Activated CD4-positive, alpha-beta T cell treated with anti-CD3 and anti-CD28 coated beads, Interleukin-2, Interleukin-6, amounts not matched to agents 100 ng/mL and 50 ng/mL, durations not matched to agents 16 hours and 8 hours (primary cell): ENCODE results near the gene ARPIN.
"Not testable (repeated sequence)": the region's sequence is repeated elsewhere in the genome, so short reads cannot be mapped to it uniquely, and the experiment has no call there.

Source experiments
- DNase-seq: peaks from one replicate; pipeline ENCODE4 v3.0.0-alpha.2; 2020

ARPIN gene

DNA sequence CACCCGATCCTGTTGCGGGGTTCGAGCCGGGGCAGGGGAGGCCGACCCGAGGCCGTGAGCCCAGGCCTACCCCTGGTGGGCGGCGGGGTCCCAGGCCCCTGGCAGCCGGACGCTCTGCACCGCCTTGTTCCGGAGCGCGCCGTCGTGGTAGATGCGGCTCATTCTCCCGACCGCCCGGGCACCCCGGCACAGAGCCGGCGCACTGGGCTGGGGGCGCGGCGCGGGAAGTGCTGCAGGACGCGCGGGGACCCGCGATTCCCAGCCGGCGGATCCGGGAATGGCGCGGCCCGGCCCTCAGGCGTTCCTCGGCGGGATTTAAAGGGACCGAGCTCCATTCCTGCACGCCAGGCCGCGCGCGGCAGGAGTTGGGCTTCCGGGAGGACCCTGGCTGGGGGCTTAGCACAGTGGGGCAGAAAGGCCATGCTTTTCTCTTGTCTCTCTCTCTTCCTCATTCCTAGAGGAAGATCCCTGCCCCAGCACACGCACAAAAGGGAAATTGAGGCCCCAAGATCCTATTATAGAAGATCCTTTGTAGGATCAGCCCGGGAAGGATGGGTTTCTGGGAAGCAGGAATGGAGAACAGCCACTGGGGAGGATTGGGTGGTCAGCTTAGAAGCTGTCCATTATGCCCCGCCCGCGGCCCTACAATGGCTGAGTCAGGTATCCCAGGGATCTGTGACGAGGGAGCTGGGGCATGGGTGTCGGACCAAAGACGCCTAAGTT, at the start of gene ARPIN:
Gene ARPIN (minus strand): TSS at position 279 of the 723 bp plus-strand sequence. CDS start 117 bp downstream, at position 162.
- DNase-seq = no peak

DNA sequence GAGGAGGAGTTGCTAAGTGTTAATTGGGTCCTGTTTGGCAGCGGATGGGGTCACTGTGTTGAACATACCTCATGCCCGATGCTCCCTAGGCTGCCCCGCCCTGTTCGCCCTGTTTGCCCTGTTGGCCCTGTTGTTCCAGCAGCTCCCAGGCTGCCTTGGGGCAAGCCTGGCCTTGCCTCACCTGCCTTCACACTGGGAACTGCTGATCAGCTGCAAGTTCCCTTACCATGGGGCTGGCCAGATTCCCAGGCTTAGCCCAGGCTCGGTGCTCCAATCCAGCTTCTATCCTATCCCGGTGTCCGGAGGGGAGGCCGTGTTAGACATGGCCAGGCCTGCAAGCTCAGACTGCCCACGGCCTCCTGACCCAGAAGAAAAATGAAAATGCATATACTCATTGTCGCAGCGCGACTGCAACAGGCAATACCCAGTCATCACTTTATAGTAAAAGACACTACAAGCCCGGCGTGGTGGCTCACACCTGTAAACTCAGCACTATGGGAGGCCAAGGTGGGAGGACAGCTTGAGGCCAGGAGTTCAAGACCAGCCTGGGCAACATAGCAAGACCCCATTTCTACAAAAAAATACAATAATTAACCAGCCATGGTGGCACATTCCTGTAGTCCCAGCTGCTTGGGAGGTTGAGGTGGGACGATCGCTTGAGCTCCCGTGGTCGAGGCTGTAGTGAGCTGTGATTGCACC, 45.5 kb upstream of the ARPIN start:
- no peak for DNase-seq

DNA sequence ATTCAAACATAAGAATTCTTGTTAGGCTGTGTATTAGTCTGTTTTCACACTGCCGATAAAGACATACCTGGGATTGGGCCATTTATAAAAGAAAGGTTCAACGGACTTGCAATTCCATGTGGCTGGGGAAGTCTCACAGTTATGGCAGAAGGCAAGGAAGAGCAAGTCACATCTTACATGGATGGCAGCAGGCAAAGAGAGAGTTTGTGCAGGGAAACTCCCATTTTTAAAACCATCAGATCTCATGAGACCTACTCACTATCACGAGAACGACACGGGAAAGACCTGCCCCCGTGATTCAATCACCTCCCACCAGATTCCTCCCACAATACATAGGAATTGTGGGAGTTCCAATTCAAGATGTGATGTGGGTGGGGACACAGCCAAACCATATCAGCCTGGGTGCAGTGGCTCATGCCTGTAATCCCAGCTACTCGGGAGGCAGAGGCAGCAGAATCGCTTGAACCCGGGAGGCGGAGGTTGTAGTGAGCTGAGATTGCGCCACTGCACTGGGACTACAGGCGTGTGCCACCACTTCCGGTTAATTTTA, 42.8 kb upstream of the ARPIN start:
- DNase-seq = not testable (repeated sequence)

DNA sequence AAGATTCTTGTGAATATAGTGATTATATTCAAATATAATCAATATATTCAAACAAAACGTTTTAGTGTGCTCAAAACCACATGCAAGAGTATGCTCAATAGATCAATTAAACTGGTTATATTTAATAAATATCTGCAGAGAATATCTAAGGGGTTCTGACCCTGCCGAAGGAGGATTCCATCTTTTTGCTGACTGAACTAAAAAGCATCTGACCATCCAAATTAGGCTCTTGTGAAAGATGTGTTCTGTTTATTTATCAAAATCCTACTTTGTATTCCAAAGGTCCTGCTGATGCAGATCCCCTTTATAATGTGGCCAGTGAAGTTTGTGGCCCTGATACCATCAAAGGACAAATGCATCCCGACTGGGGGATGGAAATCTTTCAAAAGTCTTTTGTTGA, 41.8 kb upstream of the ARPIN start:
- no peak for DNase-seq

DNA sequence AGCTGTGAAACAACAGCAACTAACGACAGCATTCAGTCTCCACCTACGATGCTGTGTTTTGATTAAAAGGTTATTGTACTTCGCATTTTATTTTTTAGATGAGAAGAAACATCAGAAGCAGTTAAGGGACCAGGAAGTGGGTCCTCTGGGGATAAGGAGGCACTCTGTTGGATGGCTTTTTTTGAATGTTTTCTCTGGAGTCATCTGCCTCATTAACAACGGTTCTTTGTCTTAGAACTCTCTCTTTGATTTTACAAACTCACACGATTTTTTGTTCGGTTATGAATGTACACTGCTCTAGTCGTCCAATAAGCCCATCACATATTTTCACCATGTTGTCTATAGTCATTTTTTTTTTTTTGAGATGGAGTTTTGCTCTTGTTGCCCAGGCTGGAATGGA, 36.0 kb upstream of the ARPIN start:
- no peak for DNase-seq

DNA sequence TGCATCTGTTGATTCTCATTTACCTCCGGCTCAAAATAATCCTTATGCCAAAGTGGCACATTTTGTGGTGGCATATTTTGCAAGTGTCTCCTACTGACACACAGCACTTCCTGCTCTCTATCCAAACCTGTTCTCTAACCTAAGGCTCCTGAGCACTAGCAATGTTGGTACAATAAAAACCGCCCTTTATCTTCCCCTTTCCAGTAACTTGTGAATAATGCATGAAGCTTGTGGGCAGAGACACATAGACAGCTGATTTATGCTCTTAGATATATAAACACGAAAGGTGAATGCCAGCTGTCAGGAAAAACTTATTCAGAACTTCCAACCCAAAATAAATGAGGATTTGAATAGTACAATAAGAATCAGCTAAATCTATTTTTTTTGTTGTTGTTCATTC, 34.6 kb upstream of the ARPIN start:
- DNase-seq = no peak

DNA sequence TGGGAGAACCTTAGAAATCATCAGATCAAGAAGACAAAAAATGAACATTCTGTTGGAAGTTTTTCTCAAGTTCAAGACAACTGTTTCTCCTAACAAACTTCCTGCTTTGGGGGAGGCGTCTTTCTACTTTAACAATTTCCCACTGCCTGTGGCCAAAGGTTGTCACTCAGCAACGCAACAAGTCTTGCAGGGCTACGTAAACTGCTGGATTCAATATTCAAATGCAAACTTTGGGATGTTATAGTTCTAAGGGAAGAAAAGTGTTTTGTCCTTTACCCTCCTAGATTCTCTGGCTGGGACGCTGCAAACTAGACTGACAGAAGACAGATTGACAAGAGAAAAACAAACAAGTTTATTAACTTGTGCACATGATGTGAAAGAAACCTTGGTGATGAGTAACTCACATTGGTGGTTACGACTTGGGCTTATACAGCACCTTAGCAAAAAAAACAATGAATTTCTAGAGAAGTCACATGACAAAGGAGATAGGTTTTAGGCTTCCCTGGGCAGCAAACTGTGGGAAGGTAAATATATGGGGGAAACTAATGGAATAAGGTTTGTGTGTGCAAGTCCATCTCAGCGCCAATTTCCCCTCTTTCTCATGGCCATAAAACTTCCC, 34.0 kb upstream of the ARPIN start:
- DNase-seq = no peak

DNA sequence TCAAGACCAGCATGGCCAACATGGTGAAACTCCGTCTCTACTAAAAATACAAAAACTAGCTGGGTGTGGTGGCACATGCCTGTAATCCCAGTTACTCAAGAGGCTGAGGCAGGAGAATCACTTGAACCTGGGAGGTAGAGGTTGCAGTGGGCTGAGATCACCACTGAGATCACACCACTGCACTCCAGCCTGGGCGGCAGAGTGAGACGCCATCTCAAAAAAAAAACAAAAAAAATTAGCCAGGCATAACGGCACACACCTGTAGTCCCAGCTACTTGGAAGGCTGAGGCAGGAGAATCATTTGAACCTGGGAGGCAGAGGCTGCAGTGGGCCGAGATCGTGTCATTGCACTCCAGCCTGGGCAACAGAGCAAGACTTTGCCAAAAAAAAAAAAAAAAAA, 31.0 kb upstream of the ARPIN start:
- not testable (repeated sequence) for DNase-seq

DNA sequence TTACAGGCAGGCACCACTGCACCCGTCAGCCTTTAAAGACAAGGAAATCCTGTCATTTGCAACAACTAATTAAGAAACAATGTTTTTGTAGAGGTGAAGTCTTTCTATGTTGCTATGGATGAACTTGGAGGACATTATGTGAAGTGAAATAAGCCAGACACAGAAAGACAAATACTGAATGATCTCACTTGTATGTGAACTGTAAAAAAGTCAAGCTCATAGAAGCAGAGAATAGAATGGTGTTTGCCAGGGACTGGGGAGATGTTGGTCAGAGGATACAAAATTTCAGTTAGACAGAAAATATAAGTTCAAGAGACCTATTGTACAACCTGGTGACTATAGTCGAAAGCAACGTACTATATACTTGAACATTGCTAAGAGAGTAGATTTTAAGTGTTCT, 27.2 kb upstream of the ARPIN start:
- DNase-seq = no peak

DNA sequence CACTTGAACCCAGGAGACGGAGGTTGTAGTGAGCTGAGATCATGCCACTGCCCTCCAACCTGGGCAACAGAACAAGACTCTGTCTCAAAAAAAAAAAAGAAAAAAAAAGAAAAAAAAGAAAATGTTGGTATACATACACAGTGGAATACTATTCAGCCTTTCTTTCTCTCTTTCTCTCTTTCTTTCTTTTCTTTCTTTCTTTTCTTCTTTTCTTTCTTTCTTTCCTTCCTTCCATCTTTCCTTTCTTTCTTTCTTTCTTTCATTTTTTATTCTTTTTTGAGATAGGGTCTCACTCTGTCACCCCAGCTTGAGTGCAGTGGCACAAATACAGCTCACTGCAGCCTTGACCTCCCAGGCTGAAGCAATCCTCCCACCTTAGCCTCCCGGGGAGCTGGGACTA, 26.6 kb upstream of the ARPIN start:
- DNase-seq = not testable (repeated sequence)

DNA sequence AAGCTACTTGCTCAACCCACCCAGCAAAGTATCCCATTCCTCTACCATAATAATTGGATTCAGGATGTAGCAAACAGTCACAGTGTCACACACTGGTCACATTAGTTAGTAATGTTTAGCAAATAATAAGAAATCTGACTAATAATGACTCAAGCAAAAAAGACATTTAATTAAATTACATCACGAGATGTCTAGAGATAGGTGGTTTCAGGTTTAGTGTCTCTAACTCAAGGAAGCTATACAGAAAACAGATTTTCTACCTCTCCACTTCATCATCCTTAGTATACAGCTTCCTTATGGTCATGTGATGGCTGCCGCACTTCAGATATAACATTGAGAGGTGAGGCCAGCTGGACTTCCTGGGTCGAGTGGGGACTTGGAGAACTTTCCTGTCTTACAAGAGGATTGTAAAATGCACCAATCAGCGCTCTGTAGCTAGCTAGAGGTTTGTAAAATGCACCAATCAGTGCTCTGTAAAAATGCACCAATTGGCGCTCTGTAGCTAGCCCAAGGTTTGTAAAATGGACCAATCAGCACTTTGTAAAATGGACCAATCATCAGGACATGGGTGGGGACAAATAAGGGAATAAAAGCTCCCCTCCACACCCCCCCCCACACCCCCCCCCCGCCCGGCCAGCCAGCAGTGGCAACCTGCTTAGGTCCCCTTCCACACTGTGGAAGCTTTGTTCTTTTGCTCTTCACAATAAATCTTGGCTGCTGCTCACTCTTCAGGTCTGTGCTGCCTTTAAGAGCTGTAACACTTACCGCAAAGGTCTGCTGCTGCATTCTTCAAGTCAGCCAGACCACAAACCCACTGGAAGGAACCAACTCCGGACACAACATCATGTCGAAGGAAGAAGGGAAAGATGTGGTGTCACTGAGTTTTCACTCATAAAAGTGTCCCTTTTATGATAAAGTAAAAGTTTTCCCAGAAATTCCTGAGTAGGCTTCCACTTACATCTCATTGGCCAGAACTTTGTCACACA, 24.9 kb upstream of the ARPIN start:
- DNase-seq = no peak

DNA sequence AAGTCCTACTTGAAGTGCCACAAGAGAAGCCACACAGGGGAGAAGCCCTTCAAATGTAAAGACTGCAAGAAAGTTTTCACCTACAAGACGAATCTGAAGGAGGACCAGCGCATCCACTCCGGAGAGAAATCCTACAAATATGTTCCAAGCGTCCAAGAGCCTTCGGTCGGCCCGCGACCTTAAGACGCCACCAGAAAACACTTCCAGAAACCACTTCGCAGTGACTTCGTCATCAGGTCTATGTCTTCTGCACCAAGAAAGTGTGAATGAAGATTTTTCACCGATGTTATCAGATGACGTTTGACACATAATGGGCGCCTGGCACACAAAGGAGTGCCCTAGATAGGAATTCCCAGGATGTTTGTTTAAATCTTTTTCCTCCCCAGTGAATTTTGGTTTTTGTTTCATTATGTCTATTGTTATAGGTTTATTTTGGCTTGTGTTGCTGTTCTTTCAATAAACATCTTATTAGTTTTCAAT, 24.1 kb upstream of the ARPIN start:
- no peak for DNase-seq

DNA sequence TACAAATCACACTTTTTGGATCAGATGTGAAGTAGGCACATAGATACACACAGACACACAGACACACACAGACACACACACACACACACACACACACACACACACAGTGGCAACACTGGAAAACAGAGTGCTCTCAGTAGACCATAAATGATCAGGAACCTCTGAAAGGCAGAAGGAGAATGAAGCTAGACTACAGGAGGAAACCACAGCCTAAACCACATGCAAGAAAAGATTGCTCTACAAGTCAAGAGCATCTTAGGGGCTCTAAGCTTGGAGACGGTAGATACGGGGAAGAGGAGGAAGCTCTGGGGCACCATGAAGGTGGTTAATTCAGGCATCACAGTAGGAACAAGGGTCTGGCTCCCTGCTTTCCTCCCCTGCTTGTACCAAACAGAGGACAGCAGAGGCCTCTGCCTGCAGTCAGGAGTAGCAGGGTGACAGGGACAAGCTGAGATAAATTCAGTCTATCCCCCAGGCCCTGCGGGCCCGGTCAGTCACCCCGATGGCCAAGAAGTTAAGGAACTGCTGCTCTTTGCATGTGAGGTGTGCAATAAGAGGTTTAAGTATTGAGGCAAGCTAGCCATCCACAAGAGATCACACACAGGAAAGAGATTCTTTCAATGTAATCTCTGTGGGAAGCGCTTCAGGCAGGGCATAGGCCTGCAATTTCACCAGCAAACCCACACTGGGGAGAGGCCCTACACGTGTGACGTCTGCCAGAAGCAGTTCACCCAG, 23.5 kb upstream of the ARPIN start:
- peak; percentile 23 for DNase-seq

DNA sequence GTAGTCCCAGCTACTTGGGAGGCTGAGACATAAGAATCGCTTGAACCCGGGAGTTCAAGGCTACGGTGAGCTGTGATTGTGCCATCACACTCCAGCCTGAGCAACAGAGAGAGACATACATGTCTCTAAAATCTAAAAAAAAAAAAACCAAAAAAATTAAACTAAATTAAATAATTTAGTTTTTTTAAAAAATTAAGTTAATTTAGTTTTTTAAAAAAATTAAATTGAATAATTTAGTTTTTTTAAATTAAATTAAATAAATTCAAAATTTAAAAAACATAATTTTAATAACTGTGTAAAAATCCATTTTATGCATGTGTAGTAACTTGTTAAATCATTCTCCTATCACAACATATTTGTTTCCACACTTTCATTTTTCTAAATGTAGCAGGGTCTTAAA, 20.1 kb upstream of the ARPIN start:
- DNase-seq = no peak

DNA sequence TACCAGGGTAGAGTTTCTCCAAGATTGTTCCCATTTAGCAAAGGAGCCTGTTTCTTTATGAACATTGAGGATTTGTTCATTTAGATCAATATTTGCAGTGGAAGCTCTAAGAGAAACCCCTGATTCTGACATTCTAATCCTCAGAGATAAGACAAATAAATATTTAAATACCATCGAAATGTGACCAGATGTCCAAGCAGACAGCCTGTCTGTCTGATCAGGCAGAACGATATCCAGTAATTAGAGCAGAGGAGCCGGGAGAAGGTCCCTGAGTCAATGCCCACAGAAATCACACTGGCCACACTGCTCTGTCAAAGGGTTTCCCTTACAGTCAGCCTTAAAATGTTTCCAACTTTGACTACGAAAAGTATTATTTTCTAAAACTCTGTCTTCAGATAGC, 15.7 kb upstream of the ARPIN start:
- no peak for DNase-seq

DNA sequence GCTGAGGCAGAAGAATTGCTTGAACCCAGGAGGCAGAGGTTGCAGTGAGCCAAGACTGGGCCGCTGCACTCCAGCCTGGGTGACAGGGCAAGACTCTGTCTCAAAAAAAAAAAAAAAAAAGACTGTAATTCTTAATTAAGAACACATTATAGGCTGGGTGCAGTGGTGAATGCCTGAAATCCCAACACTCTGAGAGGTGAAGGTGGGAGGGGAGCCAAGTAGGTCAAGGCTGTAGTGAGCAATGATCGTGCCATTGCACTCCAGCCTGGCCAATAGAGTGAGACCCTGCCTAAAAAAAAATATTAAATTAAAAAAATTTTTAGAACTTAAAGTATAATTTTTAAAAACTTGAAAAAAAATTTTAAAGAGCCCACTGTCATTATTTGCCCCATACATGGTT, 13.4 kb upstream of the ARPIN start:
- no peak for DNase-seq

DNA sequence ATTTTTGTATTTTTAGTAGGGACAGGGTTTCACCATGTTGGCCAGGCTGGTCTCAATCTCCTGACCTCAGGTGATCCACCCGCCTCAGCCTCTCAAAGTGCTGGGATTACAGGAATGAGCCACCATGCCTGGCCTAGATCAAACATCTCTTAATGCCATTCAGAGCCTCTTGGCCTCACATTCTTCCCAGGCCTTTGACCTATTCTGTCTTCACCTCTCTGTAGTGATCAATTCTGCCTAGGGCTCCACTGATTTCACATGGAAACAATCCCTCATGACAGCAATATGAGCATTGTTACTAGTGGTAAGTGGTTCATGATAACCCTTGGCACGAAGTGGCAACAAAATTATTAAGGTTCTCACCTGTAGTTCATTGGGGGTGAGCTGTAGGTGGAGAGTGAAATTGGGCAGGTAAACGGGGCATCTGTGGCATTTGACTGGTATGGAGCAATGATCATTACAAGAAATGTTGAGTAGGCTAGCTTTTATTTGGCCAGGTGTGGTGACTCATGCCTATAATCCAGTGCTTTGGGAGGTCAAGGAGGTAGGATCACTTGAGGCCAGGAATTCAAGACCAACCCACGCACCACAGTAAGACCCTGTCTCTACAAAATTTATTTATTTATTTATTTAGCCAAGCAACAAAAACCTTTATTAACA, 4.8 kb upstream of the ARPIN start:
- DNase-seq = no peak

DNA sequence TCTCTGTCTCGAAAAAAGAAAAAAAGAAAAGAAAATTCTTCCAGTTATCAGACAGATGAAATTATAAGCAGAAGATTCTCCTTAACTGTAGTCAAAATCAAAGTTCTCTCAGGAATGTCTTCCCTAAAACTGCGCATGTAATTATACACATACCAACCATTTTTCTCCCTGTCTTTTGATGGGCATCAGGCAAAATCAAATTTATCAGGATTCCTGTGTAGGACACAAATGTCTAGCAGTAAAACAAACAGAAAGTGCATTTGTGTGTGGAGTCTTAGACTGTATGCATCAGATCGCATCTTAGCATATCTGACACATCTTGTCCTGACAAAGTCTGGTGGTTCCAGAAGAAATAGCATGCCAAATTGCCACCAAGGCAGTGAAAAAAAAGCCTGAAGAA, 3.9 kb upstream of the ARPIN start:
- no peak for DNase-seq

DNA sequence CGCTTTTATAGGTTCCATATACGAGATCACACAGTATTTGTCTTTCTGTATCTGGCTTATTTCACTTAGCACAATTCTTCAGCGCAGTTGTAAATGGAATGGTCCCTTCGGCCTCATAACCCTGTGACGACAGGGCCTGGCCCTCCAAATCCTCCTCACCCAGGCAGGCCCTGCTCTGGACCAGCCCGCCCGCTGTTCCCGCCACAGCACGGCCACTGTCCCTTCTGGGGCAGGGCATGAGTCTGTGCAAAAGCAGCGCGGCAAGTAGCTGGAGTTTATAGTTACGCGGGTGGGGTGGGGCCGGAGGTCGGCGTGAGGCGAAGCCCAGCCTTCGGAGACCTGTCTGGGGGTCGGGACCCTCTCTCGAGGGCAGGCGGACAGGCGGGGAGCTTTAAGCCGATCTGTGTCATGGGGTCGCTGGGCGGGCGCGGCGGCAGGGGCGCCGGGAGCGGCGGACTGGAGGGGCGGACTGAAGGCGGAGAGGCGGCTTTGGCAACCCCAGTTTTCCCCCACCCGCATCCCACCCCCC, 543 bp downstream of the ARPIN start:
- DNase-seq = no peak

DNA sequence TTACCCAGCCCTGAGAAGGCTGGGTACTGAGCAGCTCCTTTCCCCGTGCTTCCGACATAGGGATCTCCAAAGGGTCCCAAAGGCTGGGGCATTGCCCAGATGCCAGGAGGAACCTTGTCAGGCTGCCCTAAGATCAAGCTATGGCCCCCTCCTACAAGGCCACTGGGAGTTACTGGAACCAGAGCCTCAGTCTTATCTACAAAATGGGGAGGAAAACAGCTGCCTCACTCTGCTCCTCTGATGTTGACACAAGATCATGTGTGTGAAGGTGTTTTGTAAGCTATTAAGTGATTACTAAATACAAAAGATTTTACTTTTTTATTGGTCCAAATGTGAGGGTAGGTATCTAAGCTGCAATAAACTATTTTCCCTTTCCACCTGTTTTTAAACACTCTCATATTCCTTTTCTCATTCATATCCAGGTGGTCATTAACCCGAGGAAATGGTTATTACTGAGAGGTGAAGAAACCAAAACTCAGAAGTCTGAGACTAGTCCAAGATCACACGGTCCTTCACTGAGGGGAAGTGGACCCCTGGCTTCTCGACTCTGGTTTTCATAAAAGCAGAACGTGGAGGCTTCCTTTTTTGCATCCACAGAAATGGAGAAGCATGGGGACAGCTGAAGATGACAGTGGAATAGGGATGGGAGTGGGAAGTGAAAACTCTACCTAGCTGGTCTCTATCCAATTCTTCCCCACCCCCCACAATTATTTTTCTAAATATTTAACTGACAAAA, 1.7 kb downstream of the ARPIN start:
- no peak for DNase-seq
